PC-3 (cell line): ENCODE results near the gene CDC45.

Experiments used
- EZH2 ChIP-seq: fragments of 300-600 bp; sonication (generic); IDR thresholded peaks from one replicate; pipeline ENCODE4 v1.6.1; 2017; ENCODE audit warnings: antibody characterized with exemption, mild to moderate bottlenecking, low read length; ENCODE audit not compliant: unreplicated experiment
- EZH2phosphoT487 ChIP-seq: fragments of 300-600 bp; sonication (generic); IDR thresholded peaks from 2 replicates; pipeline ENCODE4 v1.6.1; 2018; ENCODE audit warnings: mild to moderate bottlenecking, antibody characterized with exemption, low read length, borderline replicate concordance
- TF ChIP-seq, protein P1 (sequence below): fragments of 300-600 bp; sonication (generic); conservative IDR thresholded peaks from 2 replicates; pipeline ENCODE4 v1.5.1; 2017; ENCODE audit warnings: antibody characterized with exemption, low read depth, mild to moderate bottlenecking, low read length

- TF ChIP-seq, protein P1, sequence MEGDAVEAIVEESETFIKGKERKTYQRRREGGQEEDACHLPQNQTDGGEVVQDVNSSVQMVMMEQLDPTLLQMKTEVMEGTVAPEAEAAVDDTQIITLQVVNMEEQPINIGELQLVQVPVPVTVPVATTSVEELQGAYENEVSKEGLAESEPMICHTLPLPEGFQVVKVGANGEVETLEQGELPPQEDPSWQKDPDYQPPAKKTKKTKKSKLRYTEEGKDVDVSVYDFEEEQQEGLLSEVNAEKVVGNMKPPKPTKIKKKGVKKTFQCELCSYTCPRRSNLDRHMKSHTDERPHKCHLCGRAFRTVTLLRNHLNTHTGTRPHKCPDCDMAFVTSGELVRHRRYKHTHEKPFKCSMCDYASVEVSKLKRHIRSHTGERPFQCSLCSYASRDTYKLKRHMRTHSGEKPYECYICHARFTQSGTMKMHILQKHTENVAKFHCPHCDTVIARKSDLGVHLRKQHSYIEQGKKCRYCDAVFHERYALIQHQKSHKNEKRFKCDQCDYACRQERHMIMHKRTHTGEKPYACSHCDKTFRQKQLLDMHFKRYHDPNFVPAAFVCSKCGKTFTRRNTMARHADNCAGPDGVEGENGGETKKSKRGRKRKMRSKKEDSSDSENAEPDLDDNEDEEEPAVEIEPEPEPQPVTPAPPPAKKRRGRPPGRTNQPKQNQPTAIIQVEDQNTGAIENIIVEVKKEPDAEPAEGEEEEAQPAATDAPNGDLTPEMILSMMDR = no peak
- TF ChIP-seq EZH2 (no peak), EZH2phosphoT487 (no peak)
These were observed 3.9 kb downstream of the CDC45 start for GRCh38 chr22:19483481-19484244.
